HG02798 (cell line): Measurements from ENCODE around the gene GSTO1.
"Not testable (repeated sequence)": the region's sequence is repeated elsewhere in the genome, so short reads cannot be mapped to it uniquely, and the experiment has no call there.

ENCODE experiments used
- ATAC-seq: cut with Tn5 transposase; IDR thresholded peaks from one replicate; pipeline ENCODE4 v1.9.1; 2021; ENCODE audit warnings: mild to moderate bottlenecking; ENCODE audit not compliant: unreplicated experiment, poor library complexity

Gene GSTO1

DNA sequence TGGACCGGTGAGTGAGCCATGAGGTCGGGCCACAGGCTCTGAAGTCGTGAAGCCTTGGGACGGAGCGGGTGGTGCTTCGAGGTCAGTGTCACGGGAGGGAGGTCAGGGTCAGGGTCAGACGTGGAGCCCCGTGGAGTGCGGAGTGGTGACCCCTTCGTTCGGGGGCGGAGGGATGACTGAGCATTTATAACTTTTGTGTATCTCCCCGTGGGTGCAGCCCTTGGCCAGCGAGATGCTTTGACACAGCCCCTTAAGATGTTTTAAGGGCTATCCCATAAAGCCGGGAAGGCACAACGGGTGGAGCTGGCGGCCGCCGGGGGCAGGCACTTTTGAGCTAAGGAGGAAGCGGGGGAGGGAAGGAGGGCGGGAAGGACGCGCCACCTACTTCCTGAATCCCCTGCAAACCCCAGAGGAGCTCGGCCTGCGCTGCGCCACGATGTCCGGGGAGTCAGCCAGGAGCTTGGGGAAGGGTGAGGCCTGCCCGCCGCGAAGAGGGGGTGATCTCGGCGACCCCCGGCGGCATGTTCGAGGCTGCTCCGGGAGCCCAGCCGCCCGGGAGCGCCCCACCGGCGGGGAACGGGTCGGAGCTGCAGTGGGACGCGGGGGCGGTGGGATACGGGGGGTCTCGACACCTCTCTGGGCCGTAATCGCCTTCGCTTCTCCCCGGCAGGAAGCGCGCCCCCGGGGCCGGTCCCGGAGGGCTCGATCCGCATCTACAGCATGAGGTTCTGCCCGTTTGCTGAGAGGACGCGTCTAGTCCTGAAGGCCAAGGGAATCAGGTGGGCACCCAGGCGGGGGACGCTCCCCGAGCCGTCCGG lies at the start of gene GSTO1:
Gene GSTO1 (plus strand): TSS at position 400 of the 818 bp plus-strand sequence. CDS start 37 bp downstream, at position 437.
- ATAC-seq = peak; percentile 78

DNA sequence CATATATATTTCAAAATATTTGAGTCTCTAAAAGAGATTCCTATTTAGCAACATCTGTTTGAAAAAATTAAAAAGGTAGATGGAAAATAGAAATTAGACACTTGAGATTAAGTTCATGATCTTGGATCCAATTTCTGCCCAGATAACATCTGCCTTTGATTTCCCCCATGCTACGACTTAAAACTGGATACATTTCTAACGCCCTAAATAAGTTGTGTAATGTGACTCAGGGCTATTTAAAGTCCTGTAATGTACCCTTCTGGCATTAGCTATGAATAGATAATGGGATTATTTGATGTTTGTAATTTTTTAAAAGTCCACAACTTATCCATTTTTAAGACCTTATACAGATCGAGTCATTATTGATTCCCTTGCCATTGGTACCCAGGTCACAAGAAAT lies 46.0 kb upstream of the GSTO1 start:
- ATAC-seq = no peak

- ATAC-seq = no peak
These were observed 45.0 kb upstream of the GSTO1 start for GRCh38 chr10:104209575-104210198.

GRCh38 chr10:104216631-104217030 lies 38.1 kb upstream of the GSTO1 start:
- no peak for ATAC-seq

DNA sequence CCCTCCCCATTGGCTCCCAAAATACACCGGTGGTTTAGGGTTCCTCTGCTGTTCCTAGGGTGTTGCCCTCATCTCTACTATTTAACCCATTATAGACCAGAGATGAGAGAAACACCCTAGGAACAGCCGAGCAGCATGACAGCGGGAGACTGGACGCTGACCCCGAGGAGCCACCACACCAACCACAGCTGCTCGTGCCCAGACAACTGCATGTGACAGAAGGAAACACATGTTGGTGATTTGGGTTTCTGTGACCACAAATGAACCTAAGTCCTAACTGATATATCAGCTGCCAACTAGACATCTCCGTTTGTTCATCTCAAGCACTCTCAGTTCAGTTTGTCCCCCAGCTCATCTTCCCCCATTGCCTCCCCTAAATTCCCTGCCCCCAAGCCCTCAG lies 35.9 kb upstream of the GSTO1 start:
- no peak for ATAC-seq

GRCh38 chr10:104220522-104220921 lies 34.2 kb upstream of the GSTO1 start:
- no peak for ATAC-seq

DNA sequence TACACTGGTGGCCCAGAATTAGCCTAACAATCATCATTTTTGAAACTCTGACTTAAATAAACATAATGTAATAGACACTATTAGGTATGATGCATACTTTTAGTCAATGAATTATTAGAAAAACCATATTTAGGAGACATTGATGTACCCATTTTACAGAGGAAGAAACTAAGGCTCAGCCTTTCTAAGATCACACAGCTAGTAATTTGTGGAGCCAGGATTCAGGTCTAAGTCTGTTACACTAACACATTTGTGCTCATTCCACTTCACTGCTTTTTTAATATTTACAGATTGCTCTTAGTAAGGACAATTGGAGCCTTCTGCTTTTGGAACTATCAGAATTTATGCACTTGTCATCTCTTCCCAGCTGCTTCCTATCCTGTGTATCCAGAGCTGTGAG lies 31.4 kb upstream of the GSTO1 start:
- ATAC-seq = no peak

GRCh38 chr10:104230490-104230889 lies 24.2 kb upstream of the GSTO1 start:
- ATAC-seq = no peak

DNA sequence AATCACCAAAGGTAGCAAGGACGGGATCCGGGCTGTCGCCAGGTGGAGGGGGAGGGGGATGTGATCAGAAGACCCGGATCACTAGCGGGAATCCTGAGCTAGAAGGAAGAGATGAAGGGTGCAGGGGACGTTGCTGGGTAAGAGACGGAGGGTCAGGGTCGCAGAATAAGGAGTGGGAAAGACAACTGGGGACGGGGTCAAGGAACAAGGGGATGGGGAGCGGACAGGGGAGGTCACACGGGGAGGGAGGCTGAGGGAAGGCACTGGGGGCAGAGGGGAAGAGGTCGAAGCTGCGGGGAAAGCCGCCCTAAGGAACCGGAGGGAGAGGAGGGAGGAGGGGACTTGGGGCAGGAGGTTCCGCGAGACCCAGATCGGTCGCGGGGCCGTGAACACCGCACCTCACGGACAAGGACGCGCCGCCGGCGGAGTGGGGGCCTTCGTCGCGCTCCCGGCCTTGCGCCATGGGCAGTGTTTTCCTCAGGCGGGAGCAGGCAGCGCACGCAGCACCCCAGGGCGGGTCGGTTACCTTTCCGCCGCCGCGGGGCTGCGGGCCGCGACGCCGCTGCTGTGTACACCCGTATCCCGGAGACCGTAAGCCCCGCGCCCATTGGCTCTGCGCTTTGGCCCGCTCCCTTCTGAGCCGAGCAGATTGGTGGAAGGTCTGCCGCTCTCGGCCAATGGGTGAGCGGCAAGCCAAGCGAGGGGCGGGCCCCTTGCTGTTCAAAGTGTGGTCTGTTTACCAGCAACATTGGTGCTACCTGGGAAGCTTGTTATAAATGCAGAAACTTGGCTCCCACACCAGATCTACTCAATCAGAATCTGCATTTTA lies 22.7 kb upstream of the GSTO1 start, which contains the start of gene CFAP43:
Gene CFAP43 (minus strand): TSS at position 581 of the 829 bp plus-strand sequence. CDS start 118 bp downstream, at position 463.
- peak; percentile 100 for ATAC-seq

DNA sequence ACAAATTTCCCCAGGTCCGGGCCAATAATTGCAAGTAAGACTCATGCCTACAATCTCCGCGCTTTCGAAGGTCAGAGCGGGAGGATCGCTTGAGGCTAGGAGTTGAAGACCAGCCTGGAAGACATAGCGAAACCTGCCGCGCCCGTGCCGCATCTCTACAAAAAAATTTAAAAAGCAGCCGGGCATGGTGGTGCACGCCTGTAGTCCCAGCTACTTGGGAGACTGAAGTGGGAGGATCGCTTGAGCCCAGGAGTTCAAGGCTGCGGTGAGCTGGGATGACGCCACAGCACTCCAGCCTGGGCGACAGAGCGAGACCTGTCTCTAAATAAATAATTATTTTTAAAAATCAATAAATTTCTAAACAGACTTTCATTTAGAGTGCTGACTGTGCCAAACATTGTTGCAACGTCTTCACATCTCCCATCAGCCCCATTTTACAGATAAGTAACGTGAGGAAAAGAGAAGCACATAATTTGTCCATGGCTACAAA lies 22.0 kb upstream of the GSTO1 start:
- peak; percentile 17 for ATAC-seq

DNA sequence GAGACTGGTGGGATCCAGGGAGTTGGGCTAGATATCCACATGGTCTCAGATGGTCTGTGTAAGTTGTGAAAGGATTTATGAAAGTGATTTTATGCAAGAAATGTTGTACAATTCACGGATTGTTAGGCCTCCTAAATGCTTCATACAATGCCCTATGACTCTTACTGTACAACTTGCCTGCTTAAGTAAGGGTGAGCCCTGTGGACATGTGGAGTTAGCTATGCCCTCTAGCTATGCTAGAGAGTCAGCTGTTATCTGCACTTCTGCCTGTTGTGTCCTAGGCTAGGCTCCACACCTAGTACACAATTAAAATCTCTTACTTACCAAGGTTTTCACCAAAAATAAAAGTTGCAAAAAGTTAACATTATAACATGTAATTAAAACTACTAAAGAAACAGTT lies 20.9 kb upstream of the GSTO1 start:
- ATAC-seq = no peak

DNA sequence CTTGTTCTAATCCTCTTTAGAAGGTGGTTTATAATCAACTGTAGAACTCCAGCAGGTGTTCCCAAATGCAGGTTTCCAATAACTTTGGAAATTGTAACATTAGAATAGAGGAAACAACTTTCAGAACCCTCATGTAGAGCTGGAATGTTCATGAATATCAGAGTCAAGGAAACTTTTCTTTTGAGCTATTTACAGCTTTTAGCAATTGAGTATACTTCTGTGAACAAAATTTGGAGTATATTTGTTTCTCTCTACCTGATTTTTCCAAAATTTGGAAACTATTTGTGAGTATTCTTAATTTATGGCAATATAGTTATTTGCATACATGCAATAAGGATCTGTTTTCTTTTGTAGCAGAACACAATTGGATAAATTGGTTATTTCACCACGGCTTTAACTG lies 19.8 kb upstream of the GSTO1 start:
- no peak for ATAC-seq

DNA sequence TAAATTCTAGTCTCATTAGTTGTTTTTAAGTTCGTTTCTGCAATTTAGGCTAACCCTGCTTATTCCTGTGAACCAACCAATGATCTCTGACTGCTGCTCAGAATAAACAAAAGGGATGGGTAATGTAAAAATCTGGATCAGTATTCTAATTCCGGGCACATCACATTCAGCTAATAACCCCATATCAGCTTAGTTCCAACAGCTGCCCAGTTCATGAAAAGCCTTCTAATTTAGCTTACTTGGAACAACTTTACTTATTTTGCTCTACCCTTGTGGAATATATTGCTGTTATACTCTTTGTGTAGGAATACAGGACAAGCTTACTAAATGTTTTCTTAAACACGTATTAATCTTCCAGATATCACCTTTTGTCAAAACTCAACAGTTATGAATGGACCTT lies 18.9 kb upstream of the GSTO1 start:
- no peak for ATAC-seq

DNA sequence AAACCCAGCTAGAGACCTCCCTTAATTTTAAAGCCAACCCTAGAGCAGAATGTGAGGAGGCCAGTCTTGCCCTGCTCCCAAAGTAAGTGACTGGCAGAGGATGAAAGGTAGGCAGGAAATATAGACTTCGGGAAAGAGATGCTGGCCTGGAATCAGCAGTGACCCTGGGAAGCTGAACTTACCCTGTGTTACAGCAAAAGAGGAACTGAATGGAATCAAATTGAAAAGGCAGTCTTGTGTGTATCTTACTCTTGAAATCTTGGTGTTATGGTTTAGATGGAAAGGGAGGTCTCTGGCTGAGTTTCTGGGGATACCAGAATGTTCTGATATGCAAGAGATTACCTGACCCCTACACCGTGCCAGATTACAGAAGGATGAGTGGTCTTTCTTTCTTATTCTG lies 14.6 kb upstream of the GSTO1 start:
- ATAC-seq = no peak

DNA sequence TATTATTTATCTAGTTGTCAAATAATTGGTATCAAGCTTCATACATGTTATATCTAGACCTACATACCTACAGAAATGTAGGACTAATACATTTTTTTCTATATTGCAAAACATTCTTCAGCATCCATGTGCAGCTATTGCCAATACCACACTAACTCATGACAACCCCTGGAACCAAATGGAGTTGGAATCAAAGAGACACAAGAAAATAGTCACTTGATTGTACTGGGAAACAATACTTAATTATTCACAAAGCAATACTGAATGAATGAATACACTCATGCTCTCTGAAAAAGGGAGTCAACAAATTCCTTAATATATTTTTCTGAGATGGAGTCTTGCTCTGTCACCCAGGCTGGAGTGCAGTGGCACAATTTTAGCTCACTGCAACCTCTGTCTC lies 12.1 kb upstream of the GSTO1 start:
- no peak for ATAC-seq

GRCh38 chr10:104243009-104243408 lies 11.7 kb upstream of the GSTO1 start:
- not testable (repeated sequence) for ATAC-seq

DNA sequence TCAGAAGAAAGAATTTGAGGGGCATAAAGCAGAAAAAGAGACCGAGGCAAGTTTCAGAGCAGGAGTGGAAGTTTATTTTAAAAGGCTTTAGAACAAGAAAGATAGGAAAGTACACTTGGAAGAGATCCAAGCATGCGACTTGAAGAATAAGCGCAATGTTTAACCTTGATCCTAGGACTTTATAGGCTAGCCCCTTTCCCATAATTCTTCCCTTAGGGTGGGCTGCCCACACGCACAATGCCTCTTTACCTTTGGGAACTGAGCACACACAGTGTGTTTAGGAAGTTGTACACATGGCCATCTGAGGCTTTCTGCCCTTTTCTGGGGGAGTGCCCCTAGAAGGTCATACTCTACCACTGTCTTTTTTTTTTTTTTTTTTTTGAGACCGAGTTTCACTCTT lies 11.2 kb upstream of the GSTO1 start:
- ATAC-seq = no peak

GRCh38 chr10:104245066-104245632 lies 9.5 kb upstream of the GSTO1 start:
- ATAC-seq = no peak

GRCh38 chr10:104246976-104247375 lies 7.7 kb upstream of the GSTO1 start:
- ATAC-seq = no peak

DNA sequence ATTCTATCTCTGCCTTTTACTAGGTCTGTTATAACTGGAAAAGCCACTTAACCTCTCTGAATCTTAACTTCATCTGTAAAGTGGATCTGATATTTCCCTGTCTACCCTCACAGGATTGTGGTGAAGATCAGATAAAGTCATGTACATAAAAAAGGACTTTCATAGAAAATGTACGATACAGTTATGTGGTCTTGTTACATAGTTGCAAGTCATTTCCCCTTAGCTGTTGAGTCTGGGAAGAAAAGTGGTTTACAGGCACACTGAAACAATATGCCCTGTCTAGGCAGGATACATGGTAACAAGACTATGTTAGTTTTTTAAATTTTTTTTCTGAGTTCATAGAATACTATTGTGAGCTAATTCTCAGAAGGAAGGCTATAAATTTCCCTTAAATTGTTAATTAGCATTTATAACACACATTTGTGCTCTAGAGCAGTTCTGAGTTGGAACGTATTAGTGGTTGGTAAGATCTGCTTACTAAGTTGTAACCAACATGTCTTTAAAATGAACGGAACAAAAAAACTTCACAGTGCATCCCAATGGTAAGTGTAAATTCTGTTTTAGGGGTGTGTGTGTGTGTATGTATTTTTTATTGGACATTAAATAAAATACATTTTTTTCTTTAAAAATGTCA lies 7.1 kb upstream of the GSTO1 start:
- ATAC-seq = no peak
